GM18507 (cell line): ENCODE measurements around the gene BTBD2.
A peak's percentile ranks its signal among the peaks of the same experiment; 100 is the strongest.

Experiments
- DNase-seq: peaks from one replicate; pipeline ENCODE4 v3.0.0; 2011; ENCODE audit warnings: low read depth; ENCODE audit not compliant: insufficient read length; ENCODE audit errors: extremely low spot score
- FAIRE-seq: peaks from 2 replicates; lab custom pipeline; 2011; peaks lifted over from hg19 to GRCh38; lab: Jason Lieb, UNC

BTBD2 gene

GRCh38 chr19:2015608-2015950 is at the start of gene BTBD2:
BTBD2 (minus strand) TSS chr19:2015714; CDS start chr19:2015703, 11 bp downstream.
- FAIRE-seq (no peak), DNase-seq (no peak)

GRCh38 chr19:2064788-2065524 is 49.4 kb upstream of the BTBD2 start:
- DNase-seq: no peak
- no peak for FAIRE-seq

GRCh38 chr19:2064395-2064787 is 48.9 kb upstream of the BTBD2 start:
- FAIRE-seq: no peak
- DNase-seq: no peak

- FAIRE-seq (no peak), DNase-seq (no peak)
These were observed 48.3 kb upstream of the BTBD2 start for GRCh38 chr19:2063824-2064223.

- FAIRE-seq (no peak), DNase-seq (no peak)
These were observed 47.3 kb upstream of the BTBD2 start for GRCh38 chr19:2062770-2063169.

GRCh38 chr19:2062389-2062729 is 46.8 kb upstream of the BTBD2 start:
- no peak for FAIRE-seq
- no peak for DNase-seq

GRCh38 chr19:2061495-2062388 is 46.2 kb upstream of the BTBD2 start:
- FAIRE-seq (peak; percentile 100), DNase-seq (peak; percentile 89)

- FAIRE-seq: no peak
These were observed 45.5 kb upstream of the BTBD2 start for GRCh38 chr19:2060884-2061494.

GRCh38 chr19:2059422-2060201 is 44.1 kb upstream of the BTBD2 start:
- FAIRE-seq (no peak), DNase-seq (no peak)

More at GRCh38 chr19:2060884-2061494, 45.5 kb upstream of the BTBD2 start:
- DNase-seq: no peak

GRCh38 chr19:2058570-2059421 is 43.3 kb upstream of the BTBD2 start:
- FAIRE-seq: no peak
- DNase-seq: no peak

- FAIRE-seq: no peak
- DNase-seq: no peak
These were observed 42.3 kb upstream of the BTBD2 start for GRCh38 chr19:2057484-2058469.

GRCh38 chr19:2056837-2057192 is 41.3 kb upstream of the BTBD2 start:
- DNase-seq: no peak
- no peak for FAIRE-seq

- DNase-seq: no peak
- FAIRE-seq: peak; percentile 79
These were observed 40.7 kb upstream of the BTBD2 start for GRCh38 chr19:2055931-2056836.

- peak; percentile 18 for FAIRE-seq
- DNase-seq: no peak
These were observed 39.2 kb upstream of the BTBD2 start for GRCh38 chr19:2054763-2055162.

GRCh38 chr19:2053601-2054389 is 38.3 kb upstream of the BTBD2 start:
- FAIRE-seq: no peak
- DNase-seq: no peak
